Stimulated activated CD8-positive, alpha-beta memory T cell treated with anti-CD3 and anti-CD28 coated beads, Interleukin-7, amount 100 ng/mL, for 4 hours (primary cell): ENCODE results near the gene ZNHIT2.
A peak's percentile ranks its signal among the peaks of the same experiment; 100 is the strongest.
"Not testable (repeated sequence)": the region's sequence is repeated elsewhere in the genome, so short reads cannot be mapped to it uniquely, and the experiment has no call there.

Source experiments
- DNase-seq, 2 donors: peaks; one replicate each; pipeline ENCODE4 v3.0.0-alpha.2; 2020; ENCODE audit warnings: low read depth in 2 of 2

ZNHIT2 gene

GRCh38 chr11:65117206-65118096 is at the start of gene ZNHIT2:
Gene ZNHIT2 (minus strand): TSS chr11:65117701. CDS start chr11:65117653, 48 bp downstream.
- peak; percentile 100 for DNase-seq

GRCh38 chr11:65166893-65167292 is 49.4 kb upstream of the ZNHIT2 start:
- DNase-seq = no peak

- no peak for DNase-seq
Measured at GRCh38 chr11:65165410-65166317, 48.2 kb upstream of the ZNHIT2 start.

GRCh38 chr11:65163684-65164083 is 46.2 kb upstream of the ZNHIT2 start:
- DNase-seq = no peak

- no peak for DNase-seq
Measured at GRCh38 chr11:65160643-65161042, 43.1 kb upstream of the ZNHIT2 start.

GRCh38 chr11:65159012-65159411 is 41.5 kb upstream of the ZNHIT2 start:
- DNase-seq = no peak

GRCh38 chr11:65157336-65157735 is 39.8 kb upstream of the ZNHIT2 start:
- no peak for DNase-seq

- DNase-seq = no peak
Measured at GRCh38 chr11:65156926-65157325, 39.4 kb upstream of the ZNHIT2 start.

GRCh38 chr11:65156256-65156655 is 38.8 kb upstream of the ZNHIT2 start:
- DNase-seq = no peak

GRCh38 chr11:65152122-65152521 is 34.6 kb upstream of the ZNHIT2 start:
- DNase-seq = no peak

GRCh38 chr11:65151331-65151899 is 33.9 kb upstream of the ZNHIT2 start:
- no peak for DNase-seq

GRCh38 chr11:65150509-65151299 is 33.2 kb upstream of the ZNHIT2 start:
- DNase-seq = no peak

GRCh38 chr11:65150131-65150508 is 32.6 kb upstream of the ZNHIT2 start:
- not testable (repeated sequence) for DNase-seq

- no peak for DNase-seq
Measured at GRCh38 chr11:65148657-65149056, 31.2 kb upstream of the ZNHIT2 start.

- DNase-seq = no peak
Measured at GRCh38 chr11:65147352-65148075, 30.0 kb upstream of the ZNHIT2 start.

- no peak for DNase-seq
Measured at GRCh38 chr11:65141896-65142494, 24.5 kb upstream of the ZNHIT2 start.

- DNase-seq = no peak
Measured at GRCh38 chr11:65136515-65137096, 19.1 kb upstream of the ZNHIT2 start.

GRCh38 chr11:65135633-65136145 is 18.2 kb upstream of the ZNHIT2 start:
- DNase-seq = no peak

GRCh38 chr11:65134952-65135632 is 17.6 kb upstream of the ZNHIT2 start:
- peak; percentile 72 to 80 for DNase-seq
